Lower leg skin (tissue), 4 donors: ENCODE results near the gene VCX3A. TPM values are rescaled to one million over a fixed set of nuclear protein-coding genes. Genes with fewer than 3 reads are reported as not detected.
"Not testable (repeated sequence)": the region's sequence is repeated elsewhere in the genome, so short reads cannot be mapped to it uniquely, and the experiment has no call there.

Experiments used
- DNase-seq, 2 donors: peaks; one replicate each; pipeline ENCODE4 v3.0.0-alpha.2; 2019; ENCODE audit warnings: low spot score in 2 of 2
- H3K4me3 ChIP-seq: fragments of 200-600 bp; sonication (generic); 2 replicates; pipeline ENCODE4 v1.5.1; 2017; ENCODE audit warnings: mild to moderate bottlenecking, low read depth; ENCODE audit not compliant: poor library complexity, severe bottlenecking
- CTCF ChIP-seq, 3 donors: fragments of 450-650 bp; IDR thresholded peaks; one replicate each; pipeline ENCODE4 v1.5.1; 2016; ENCODE audit warnings: antibody characterized with exemption in 3 of 3, mild to moderate bottlenecking in 3 of 3, moderate library complexity in 2 of 3
- POLR2A ChIP-seq, 2 donors: fragments of 450-650 bp; IDR thresholded peaks; one replicate each; pipeline ENCODE4 v1.6.1; 2016 to 2017; ENCODE audit warnings: antibody characterized with exemption in 2 of 2, mild to moderate bottlenecking in 1 of 2, moderate library complexity in 1 of 2
- WGBS, 2 donors: methylation state at CpG; one replicate each; pipeline ENCODE4 v1.1.5; 2018; 5-methylcytosine and 5-hydroxymethylcytosine counted together
- intact Hi-C: fragments of 100-400 bp; cut with DNase I; formaldehyde crosslinking; loops from one replicate; pipeline ENCODE4 v1.15.0; 2023; ENCODE audit warnings: low total_unique reads
- total RNA-seq, 4 donors: library from RNA; depleted of rRNA; stranded (reverse); fragments of >200 nt; gene quantifications; one replicate each; pipeline ENCODE4 v1.1.0, GENCODE V29; 2016

Gene VCX3A
- under 1 TPM in 1 of 4 donors, not detected in 3; 0.38 TPM for total RNA-seq

- H3K4me3 ChIP-seq, DNase-seq, intact Hi-C loops: not testable (repeated sequence)
- 85 to 88% methylated on average over 1 of the region's 1 CpG for WGBS, 2 donors
Observed at GRCh38 chrX:6535018-6535417, at the start of gene VCX3A. VCX3A (minus strand) TSS chrX:6535118; CDS start chrX:6534497, 621 bp downstream.

GRCh38 chrX:6574762-6575161 lies 39.8 kb upstream of the VCX3A start:
- TF ChIP-seq POLR2A (IDR thresholded peaks at IDR 0.05), result no peak
- no peak for TF ChIP-seq CTCF (IDR thresholded peaks at IDR 0.05)
- no peak overlapping the region for H3K4me3 ChIP-seq
- intact Hi-C loops, result loop anchor here (5.0 kb wide), 1 partner anchor 397 kb away; no protein-coding TSS in a partner anchor
- WGBS, 2 donors, result 76 to 79% methylated on average over 5 of the region's 5 CpGs
- no peak for DNase-seq

GRCh38 chrX:6568031-6568430 lies 33.1 kb upstream of the VCX3A start:
- DNase-seq, result no peak
- no peak for TF ChIP-seq POLR2A (IDR thresholded peaks at IDR 0.05)
- TF ChIP-seq CTCF (IDR thresholded peaks at IDR 0.05), result no peak
- intact Hi-C loops, result no loop called here
- 72 to 75% methylated on average over 3 of the region's 3 CpGs for WGBS, 2 donors
- no peak overlapping the region for H3K4me3 ChIP-seq

- TF ChIP-seq CTCF (IDR thresholded peaks at IDR 0.05), result no peak
- TF ChIP-seq POLR2A (IDR thresholded peaks at IDR 0.05), result no peak
- 85 to 89% methylated on average over 5 of the region's 5 CpGs for WGBS, 2 donors
- no peak for DNase-seq
- intact Hi-C loops, result no loop called here
- no peak overlapping the region for H3K4me3 ChIP-seq
Observed at GRCh38 chrX:6558979-6559378, 24.1 kb upstream of the VCX3A start.

GRCh38 chrX:6557690-6558089 lies 22.8 kb upstream of the VCX3A start:
- H3K4me3 ChIP-seq, result no peak overlapping the region
- DNase-seq, result no peak
- WGBS, 2 donors, result 79 to 88% methylated on average over 3 of the region's 3 CpGs
- intact Hi-C loops, result no loop called here
- TF ChIP-seq CTCF (IDR thresholded peaks at IDR 0.05), result no peak
- no peak for TF ChIP-seq POLR2A (IDR thresholded peaks at IDR 0.05)

GRCh38 chrX:6550999-6551398 lies 16.1 kb upstream of the VCX3A start:
- intact Hi-C loops, result no loop called here
- no peak overlapping the region for H3K4me3 ChIP-seq
- WGBS, 2 donors, result 71 to 76% methylated on average over 8 of the region's 8 CpGs
- no peak for TF ChIP-seq POLR2A (IDR thresholded peaks at IDR 0.05)
- no peak for TF ChIP-seq CTCF (IDR thresholded peaks at IDR 0.05)
- no peak for DNase-seq
